ENCODE measurements around the gene MAP2K5. TPM values are rescaled to one million over a fixed set of nuclear protein-coding genes. Genes with fewer than 3 reads are reported as not detected.

The MAP2K5 gene
- total RNA-seq, 4 donors from 2014 or later = 3.6 to 27.1 (median 18.6) TPM

DNA sequence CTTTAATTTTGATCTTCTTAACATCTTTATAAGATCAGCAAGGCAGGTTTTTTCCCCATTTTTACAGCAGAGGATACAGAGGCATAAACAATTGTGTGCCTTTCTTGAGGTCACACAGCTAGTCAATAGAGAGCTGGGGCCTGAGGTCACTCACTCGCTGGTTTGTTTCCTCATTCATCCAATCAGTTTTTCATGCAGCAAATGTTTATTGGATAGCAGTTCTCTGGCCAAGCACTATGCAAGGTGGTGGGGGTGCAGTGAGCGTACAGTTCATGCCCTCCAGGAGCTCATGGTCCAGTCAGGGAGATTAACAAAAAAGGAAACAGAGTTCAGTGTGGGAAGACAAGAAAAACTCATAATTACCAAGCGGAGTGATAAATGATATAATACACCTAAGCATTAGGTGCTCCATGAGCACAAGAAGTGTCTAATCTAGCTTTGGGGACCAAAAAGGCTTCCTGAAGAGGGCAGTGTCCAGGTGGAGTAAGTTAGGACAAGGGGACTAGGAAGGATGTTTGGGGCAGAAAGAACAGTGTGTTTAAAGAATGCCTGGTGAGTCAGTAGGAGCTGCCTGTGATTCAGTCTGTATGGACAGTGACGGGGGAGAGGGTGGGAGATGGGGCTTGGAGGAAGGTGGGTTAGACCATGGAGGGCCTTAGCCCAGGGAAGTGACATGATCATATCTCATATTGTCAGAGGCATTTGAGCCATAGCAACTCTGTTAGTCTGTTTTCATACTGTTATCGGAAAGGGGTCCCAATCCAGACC lies 29.3 kb downstream of the MAP2K5 start:
- H3K9me3 ChIP-seq = no peaks in the 10 kb centered on the region
- intact Hi-C loops (cut with DNase I; ENCODE audit: low total_unique reads) = no loop called here
- no peaks in the 10 kb centered on the region for H3K27me3 ChIP-seq
- H3K4me3 ChIP-seq = no peak overlapping the region
- no peaks in the 10 kb centered on the region for H3K36me3 ChIP-seq
- no peak for DNase-seq
- no peak overlapping the region for H3K27ac ChIP-seq
- TF ChIP-seq POLR2A (IDR thresholded peaks at IDR 0.05) = no peak
- TF ChIP-seq, protein P1, sequence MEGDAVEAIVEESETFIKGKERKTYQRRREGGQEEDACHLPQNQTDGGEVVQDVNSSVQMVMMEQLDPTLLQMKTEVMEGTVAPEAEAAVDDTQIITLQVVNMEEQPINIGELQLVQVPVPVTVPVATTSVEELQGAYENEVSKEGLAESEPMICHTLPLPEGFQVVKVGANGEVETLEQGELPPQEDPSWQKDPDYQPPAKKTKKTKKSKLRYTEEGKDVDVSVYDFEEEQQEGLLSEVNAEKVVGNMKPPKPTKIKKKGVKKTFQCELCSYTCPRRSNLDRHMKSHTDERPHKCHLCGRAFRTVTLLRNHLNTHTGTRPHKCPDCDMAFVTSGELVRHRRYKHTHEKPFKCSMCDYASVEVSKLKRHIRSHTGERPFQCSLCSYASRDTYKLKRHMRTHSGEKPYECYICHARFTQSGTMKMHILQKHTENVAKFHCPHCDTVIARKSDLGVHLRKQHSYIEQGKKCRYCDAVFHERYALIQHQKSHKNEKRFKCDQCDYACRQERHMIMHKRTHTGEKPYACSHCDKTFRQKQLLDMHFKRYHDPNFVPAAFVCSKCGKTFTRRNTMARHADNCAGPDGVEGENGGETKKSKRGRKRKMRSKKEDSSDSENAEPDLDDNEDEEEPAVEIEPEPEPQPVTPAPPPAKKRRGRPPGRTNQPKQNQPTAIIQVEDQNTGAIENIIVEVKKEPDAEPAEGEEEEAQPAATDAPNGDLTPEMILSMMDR (IDR thresholded peaks at IDR 0.05) = no peak
- H3K4me1 ChIP-seq = no peaks in the 10 kb centered on the region

DNA sequence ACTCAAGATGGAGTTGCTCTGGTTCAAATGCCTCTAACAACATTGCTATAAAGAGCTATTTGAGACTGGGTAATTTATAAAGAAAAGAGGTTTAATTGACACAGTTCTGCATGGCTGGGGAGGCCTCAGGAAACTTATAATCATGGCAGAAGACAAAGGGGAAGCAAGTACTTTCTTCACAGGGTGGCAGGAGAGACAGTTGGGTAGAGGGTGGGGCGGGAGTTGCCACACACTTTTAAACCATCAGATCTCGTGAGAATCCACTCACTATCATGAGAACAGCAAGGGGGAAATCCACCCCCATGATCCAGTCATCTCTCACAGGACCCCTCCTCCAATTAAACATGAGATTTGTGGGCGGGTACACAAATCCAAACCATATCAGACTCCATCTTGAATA lies 30.7 kb downstream of the MAP2K5 start:
- Histone ChIP-seq H3K4me3 (no peak overlapping the region), H3K36me3 (no peaks in the 10 kb centered on the region), H3K9me3 (no peaks in the 10 kb centered on the region), H3K27ac (no peak overlapping the region), H3K27me3 (no peaks in the 10 kb centered on the region), H3K4me1 (no peaks in the 10 kb centered on the region)
- no peak for DNase-seq
- intact Hi-C loops (cut with DNase I; ENCODE audit: low total_unique reads) = no loop called here
- no peak for TF ChIP-seq POLR2A (IDR thresholded peaks at IDR 0.05)
- TF ChIP-seq, protein P1 (IDR thresholded peaks at IDR 0.05) = no peak

DNA sequence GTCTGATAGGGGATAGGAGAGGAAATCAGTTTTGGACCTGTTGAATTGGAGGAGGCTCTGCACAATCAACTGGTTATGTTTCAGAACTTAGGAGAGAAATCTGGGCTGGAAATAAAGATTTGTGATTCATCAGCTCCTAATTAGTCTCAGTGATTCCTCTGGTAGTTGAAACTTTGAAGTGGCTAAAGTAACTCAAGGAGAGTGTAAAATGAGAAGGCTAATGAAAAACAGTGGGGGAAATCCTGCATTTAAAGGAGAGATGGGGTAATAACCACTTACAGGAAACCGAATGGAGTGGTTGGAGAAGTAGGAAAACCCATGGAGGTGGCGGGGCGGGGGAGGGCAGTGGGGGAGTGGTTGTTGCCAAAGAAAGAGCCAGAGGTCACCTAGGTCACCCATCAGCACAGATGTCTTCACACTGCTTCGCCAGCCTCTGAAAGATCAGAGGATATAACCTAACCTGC lies 32.6 kb downstream of the MAP2K5 start:
- H3K9me3 ChIP-seq = no peaks in the 10 kb centered on the region
- H3K27ac ChIP-seq = no peak overlapping the region
- DNase-seq = no peak
- no peak overlapping the region for H3K4me3 ChIP-seq
- no peaks in the 10 kb centered on the region for H3K27me3 ChIP-seq
- H3K4me1 ChIP-seq = no peaks in the 10 kb centered on the region
- no peaks in the 10 kb centered on the region for H3K36me3 ChIP-seq
- TF ChIP-seq, protein P1 (IDR thresholded peaks at IDR 0.05) = no peak
- intact Hi-C loops (cut with DNase I; ENCODE audit: low total_unique reads) = no loop called here

DNA sequence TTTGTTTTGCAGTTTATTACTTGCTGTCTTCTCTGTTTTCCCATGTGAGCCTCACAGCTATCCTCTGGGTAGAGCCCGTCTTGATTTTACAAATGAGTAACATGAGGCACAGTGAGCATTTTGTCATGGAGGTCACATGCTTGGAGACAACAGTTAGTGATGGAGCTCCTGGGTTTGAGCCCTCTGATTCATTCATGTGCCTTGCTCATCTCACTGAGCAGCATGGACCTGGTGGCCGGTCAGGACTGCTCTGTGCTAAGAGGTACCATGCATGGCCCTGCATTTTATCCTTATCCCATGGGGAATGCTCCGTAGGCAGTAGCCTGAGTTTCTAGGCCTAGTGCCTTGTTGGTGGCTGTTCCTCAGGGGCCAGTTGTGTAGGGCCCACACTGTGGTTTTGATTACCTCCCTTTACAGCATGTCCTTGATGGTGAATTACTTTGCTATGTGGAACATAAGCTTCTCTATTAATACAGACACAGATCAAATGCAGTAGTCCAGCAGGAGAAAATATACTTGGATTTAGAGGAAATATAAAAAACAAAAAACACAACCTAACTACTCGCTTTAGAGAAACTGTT lies 35.6 kb downstream of the MAP2K5 start:
- no peak overlapping the region for H3K27ac ChIP-seq
- no peak for DNase-seq
- no peak for TF ChIP-seq POLR2A (IDR thresholded peaks at IDR 0.05)
- TF ChIP-seq, protein P1 (IDR thresholded peaks at IDR 0.05) = no peak
- H3K27me3 ChIP-seq = no peaks in the 10 kb centered on the region
- H3K4me1 ChIP-seq = no peaks in the 10 kb centered on the region
- H3K4me3 ChIP-seq = no peak overlapping the region
- intact Hi-C loops (cut with DNase I; ENCODE audit: low total_unique reads) = no loop called here
- no peaks in the 10 kb centered on the region for H3K36me3 ChIP-seq
- no peaks in the 10 kb centered on the region for H3K9me3 ChIP-seq

DNA sequence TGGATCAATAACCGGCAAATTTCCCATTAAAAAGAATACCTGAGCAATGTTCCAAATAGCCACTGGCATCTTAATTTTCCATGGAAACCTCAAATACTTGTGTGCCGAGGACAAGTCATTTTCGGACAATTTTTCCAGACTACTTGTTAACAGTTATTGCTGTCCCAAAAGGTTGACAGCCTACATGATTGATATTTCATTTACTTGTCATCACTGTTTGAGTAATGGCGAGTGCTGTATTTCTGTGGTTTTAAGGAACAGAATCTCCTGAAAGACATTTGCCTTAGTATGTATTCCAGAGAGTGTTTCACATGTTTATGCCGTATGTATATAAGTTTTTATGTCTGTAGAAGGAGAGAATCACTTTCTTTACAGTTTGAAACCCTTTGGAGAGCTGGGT lies 36.7 kb downstream of the MAP2K5 start:
- intact Hi-C loops (cut with DNase I; ENCODE audit: low total_unique reads) = no loop called here
- TF ChIP-seq POLR2A (IDR thresholded peaks at IDR 0.05) = no peak
- TF ChIP-seq, protein P1 (IDR thresholded peaks at IDR 0.05) = no peak

More for the DNA sequence above, 36.7 kb downstream of the MAP2K5 start:
- Histone ChIP-seq H3K27me3 (no peaks in the 10 kb centered on the region), H3K4me3 (no peak overlapping the region), H3K9me3 (no peaks in the 10 kb centered on the region), H3K27ac (no peak overlapping the region), H3K36me3 (no peaks in the 10 kb centered on the region), H3K4me1 (no peaks in the 10 kb centered on the region)
- no peak for DNase-seq

Measured in uterus (tissue), 4 donors.